Heart left ventricle (tissue), 16 donors: ENCODE results near the gene DPPA4. TPM values are rescaled to one million over a fixed set of nuclear protein-coding genes. Genes with fewer than 3 reads are reported as not detected.

Experiments
- ATAC-seq, 4 donors: fragments of 200-7000 bp; cut with Tn5 transposase; one replicate each; pipeline ENCODE4 v1.9.1; 2020 to 2022; ENCODE audit warnings: moderate library complexity in 4 of 4, mild to moderate bottlenecking in 3 of 4, moderate number of reproducible peaks in 1 of 4
- DNase-seq, 5 donors: peaks; one replicate each; pipeline ENCODE4 v3.0.0-alpha.2; 2020
- H3K27ac ChIP-seq, 12 donors: fragments of 200-600 bp; sonication (generic) in 4 of 12; one replicate each; pipeline versions ENCODE4 v1.5.0 to v1.8.0; 2016 to 2022; ENCODE audit warnings: mild to moderate bottlenecking in 2 of 12
- H3K27me3 ChIP-seq, 9 donors: fragments of 200-600 bp; sonication (generic) in 2 of 9; one replicate each; pipeline versions ENCODE4 v1.5.1 to v1.8.0; 2016 to 2022; ENCODE audit warnings: mild to moderate bottlenecking in 3 of 9
- H3K36me3 ChIP-seq, 9 donors: fragments of 200-600 bp; sonication (generic) in 2 of 9; one replicate each; pipeline versions ENCODE4 v1.5.0 to v1.8.0; 2018 to 2022; ENCODE audit warnings: mild to moderate bottlenecking in 2 of 9
- H3K4me1 ChIP-seq, 12 donors: fragments of 200-600 bp; sonication (generic) in 4 of 12; one replicate each; pipeline versions ENCODE4 v1.5.0 to v1.8.0; 2016 to 2022; ENCODE audit warnings: mild to moderate bottlenecking in 3 of 12
- H3K4me3 ChIP-seq, 12 donors: fragments of 200-600 bp; sonication (generic) in 4 of 12; one replicate each; pipeline versions ENCODE4 v1.5.0 to v1.8.0; 2017 to 2022; ENCODE audit warnings: mild to moderate bottlenecking in 9 of 12, moderate library complexity in 4 of 12
- H3K9me3 ChIP-seq, 12 donors: fragments of 200-600 bp; sonication (generic) in 4 of 12; one replicate each; pipeline versions ENCODE4 v1.5.0 to v1.8.0; 2016 to 2022; ENCODE audit warnings: mild to moderate bottlenecking in 1 of 12
- POLR2A ChIP-seq, 2 donors: fragments of 450-650 bp; IDR thresholded peaks; one replicate each; pipeline ENCODE4 v1.6.1; 2017; ENCODE audit warnings: antibody characterized with exemption in 2 of 2, mild to moderate bottlenecking in 2 of 2, moderate library complexity in 2 of 2
- WGBS, 4 donors: extraction: QIAGEN DNeasy Blood & Tissue Kit in 2 of 4; methylation state at CpG; one replicate each; pipeline versions ENCODE4 v1.1.5 to v1.1.7; 2013 to 2018; 5-methylcytosine and 5-hydroxymethylcytosine counted together
- intact Hi-C, 10 donors: fragments of 100-400 bp; cut with DNase I; formaldehyde crosslinking; loops; one replicate each; pipeline versions ENCODE4 v1.11.1 to v1.14.2; 2022
- long read RNA-seq, 3 donors: library from polyadenylated mRNA; unstranded; transcript quantifications; one replicate each; pipeline ENCODE4 v2.0.0, GENCODE V29; 2020 to 2021
- polyA plus RNA-seq, 2 donors: library from polyadenylated mRNA; stranded (reverse); fragments of 200-250 nt; gene quantifications; one replicate each; pipeline ENCODE4 v1.2.3, GENCODE V29; 2013
- total RNA-seq, 9 donors: library from RNA; depleted of rRNA in 2 of 9; stranded (reverse); fragments of >200 nt in 2 of 9; fragmentation: NEBNext Ultra II Directional in 3 of 9; extraction: Animal tissue kit (Norgen Biotek cat#: 25700) in 3 of 9; gene quantifications; one replicate each; pipeline versions ENCODE4 v1.1.0 to v1.2.4, GENCODE V29; 2016 to 2023
- TF ChIP-seq, protein P1 (sequence below), 12 donors: fragments of 200-600 bp; sonication (generic) in 4 of 12; IDR thresholded peaks; one replicate each; pipeline versions ENCODE4 v1.5.0 to v1.8.0; 2018 to 2022; ENCODE audit warnings: antibody characterized with exemption in 12 of 12, mild to moderate bottlenecking in 5 of 12
- donor health status: ischemic (EF 13 %, LVEDD 7.1; RV severe dilation, severe dysfunction).
- donor health status: healthy with polysubstance abuse.
- donor health status: DM: no; HTN: yes; CAD: no.
- donor health status: DM: no; HTN: no; CAD: no.
- donor health status: ischemic (EF 25% LVEDD 6.9; RV normal size, moderate dysfunction).
- donor health status: ischemic (EF 25% LVEDD 5.7; RV mildly dilated, moderate dysfunction).
- donor health status: healthy.
- donor health status: DM: yes; HTN: yes; CAD: no.
- donor health status: ischemic (EF 35%, LVEDD 5.7; RV mildly dilated, moderate dysfunction).
- donor health status: nonischemic (EF 11% LVEDD 7.7; RV severe dilation, severe dysfunction).
- donor health status: DM: yes; HTN: yes; CAD: no.
- donor health status: PGD.
- donor health status: ischemic (EF 29% LVEDD 5.4; RV normal size, mild dysfunction).
- donor health status: nonischemic (EF 23%, LVEDD 6.1; RV moderate dilation, normal function).

Gene DPPA4, protein sequence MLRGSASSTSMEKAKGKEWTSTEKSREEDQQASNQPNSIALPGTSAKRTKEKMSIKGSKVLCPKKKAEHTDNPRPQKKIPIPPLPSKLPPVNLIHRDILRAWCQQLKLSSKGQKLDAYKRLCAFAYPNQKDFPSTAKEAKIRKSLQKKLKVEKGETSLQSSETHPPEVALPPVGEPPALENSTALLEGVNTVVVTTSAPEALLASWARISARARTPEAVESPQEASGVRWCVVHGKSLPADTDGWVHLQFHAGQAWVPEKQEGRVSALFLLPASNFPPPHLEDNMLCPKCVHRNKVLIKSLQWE
- total RNA-seq = not detected
- polyA plus RNA-seq = not detected
- long read RNA-seq, donor 1 = 0 reads
- long read RNA-seq, donor 2 = 0 reads
- long read RNA-seq, donor 3 = 0 reads

DNA sequence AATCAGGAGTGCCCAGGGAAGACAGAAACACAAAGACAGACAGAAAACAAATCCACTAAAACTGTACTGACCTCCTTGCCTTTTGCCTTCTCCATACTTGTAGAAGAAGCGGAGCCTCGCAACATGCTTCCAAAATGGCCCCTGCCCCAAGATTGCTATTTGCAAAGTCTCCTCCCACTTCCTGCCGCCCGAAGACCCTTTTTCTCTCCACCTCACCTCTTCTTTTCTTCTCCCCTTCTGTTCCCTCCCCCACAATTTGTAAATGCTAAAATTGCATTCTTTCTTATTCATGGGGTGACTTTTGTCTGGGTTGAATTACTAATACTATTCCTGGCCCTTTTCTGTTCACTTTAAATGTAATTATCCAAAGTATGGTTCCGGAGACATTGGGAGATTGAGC is at the start of gene DPPA4:
Gene DPPA4 (minus strand): TSS at position 154 of the 400 bp plus-strand sequence. CDS start 29 bp downstream, at position 125.
- WGBS, 4 donors = 47 to 53% (median 49%) methylated on average over 5 of the region's 5 CpGs
- TF ChIP-seq, protein P1, sequence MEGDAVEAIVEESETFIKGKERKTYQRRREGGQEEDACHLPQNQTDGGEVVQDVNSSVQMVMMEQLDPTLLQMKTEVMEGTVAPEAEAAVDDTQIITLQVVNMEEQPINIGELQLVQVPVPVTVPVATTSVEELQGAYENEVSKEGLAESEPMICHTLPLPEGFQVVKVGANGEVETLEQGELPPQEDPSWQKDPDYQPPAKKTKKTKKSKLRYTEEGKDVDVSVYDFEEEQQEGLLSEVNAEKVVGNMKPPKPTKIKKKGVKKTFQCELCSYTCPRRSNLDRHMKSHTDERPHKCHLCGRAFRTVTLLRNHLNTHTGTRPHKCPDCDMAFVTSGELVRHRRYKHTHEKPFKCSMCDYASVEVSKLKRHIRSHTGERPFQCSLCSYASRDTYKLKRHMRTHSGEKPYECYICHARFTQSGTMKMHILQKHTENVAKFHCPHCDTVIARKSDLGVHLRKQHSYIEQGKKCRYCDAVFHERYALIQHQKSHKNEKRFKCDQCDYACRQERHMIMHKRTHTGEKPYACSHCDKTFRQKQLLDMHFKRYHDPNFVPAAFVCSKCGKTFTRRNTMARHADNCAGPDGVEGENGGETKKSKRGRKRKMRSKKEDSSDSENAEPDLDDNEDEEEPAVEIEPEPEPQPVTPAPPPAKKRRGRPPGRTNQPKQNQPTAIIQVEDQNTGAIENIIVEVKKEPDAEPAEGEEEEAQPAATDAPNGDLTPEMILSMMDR (IDR thresholded peaks at IDR 0.05) = no peak
- TF ChIP-seq POLR2A (IDR thresholded peaks at IDR 0.05) = no peak
- H3K36me3 ChIP-seq = no peaks in the 10 kb centered on the region
- H3K9me3 ChIP-seq = no peaks in the 10 kb centered on the region
- ATAC-seq (no peak), DNase-seq (no peak)
- peaks cover 0 to 6% (median 0%) of the 10 kb centered on the region in 12 donors for H3K4me1 ChIP-seq
- H3K4me3 ChIP-seq = peak within 1 kb of the TSS in 10 of 12 donors; percentile 10 to 56 (median 36)
- intact Hi-C loops = no loop called here
- peaks cover 0 to 29% (median 8%) of the 10 kb centered on the region in 9 donors for H3K27me3 ChIP-seq
- no peak within 1 kb of the TSS for H3K27ac ChIP-seq

DNA sequence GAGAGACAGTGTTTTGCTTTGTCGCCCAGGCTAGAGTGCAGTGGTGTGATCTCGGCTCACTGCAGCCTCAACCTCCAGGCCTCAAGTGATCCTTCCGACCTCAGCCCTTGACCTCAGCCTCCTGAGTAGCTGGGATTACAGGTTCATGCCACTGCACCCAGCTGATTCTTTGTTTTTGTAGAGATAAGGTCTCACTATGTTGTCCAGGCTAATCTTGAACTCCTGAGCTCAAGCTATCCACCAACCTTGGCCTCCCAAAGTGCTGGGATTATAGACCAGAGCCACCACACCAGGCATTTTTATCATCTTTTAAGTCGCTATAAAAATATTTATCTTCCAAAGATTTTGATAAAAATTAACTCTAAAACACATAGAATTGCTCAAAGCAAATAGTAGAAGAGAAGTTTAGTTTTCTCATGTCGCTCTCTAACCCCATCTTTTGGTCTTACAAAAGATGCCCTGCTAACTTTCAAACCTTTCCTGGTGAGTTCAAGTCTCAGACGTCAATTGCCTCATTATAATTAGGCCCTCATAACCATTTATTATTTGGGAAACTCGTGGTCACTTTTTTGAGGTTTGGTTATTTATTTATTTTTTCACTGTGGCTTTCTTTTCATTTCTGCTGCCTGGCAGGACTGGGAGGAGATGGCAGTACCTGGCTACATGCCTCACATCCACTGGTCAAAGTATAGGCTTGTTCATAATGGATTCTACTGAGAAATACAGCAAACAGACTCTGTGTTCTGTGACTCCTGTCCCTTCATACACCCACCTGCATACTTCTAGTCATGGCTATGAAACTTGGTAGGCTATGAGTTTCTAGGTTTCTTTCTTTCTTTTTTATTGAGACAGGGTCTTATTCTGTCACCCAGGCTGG is 48.3 kb upstream of the DPPA4 start:
- 57 to 65% (median 61%) methylated on average over 5 to 7 of the region's 7 CpGs for WGBS, 4 donors
- TF ChIP-seq, protein P1 (IDR thresholded peaks at IDR 0.05) = no peak
- no peak for TF ChIP-seq POLR2A (IDR thresholded peaks at IDR 0.05)
- Histone ChIP-seq H3K27me3 (no peaks in the 10 kb centered on the region), H3K36me3 (no peaks in the 10 kb centered on the region), H3K4me3 (no peak overlapping the region), H3K27ac (no peak overlapping the region), H3K9me3 (no peaks in the 10 kb centered on the region), H3K4me1 (no peaks in the 10 kb centered on the region)
- intact Hi-C loops = no loop called here
- no peak for ATAC-seq
- DNase-seq = no peak

DNA sequence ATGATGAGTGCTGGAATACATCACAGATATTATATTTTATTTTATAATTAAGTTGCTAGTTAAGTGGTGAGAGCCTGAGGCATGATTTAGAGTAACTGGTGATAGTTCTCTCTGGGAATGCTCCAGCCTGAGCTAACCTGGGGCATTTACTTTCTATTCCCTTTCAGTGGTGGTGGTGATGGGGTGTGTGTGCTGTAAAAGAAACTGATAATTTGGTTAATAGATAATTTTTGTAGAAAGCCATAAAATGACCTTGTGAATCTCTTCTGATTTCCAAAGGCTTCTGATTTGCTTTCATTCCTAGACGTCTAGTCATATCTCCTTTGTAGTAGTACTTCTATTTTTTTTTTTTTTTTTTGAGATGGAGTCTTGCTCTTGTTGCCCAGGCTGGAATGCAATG is 46.8 kb upstream of the DPPA4 start:
- Histone ChIP-seq H3K36me3 (no peaks in the 10 kb centered on the region), H3K27me3 (no peaks in the 10 kb centered on the region), H3K27ac (no peak overlapping the region), H3K4me1 (no peaks in the 10 kb centered on the region), H3K9me3 (no peaks in the 10 kb centered on the region), H3K4me3 (no peak overlapping the region)
- intact Hi-C loops = no loop called here
- ATAC-seq (no peak), DNase-seq (no peak)
- TF ChIP-seq, protein P1 (IDR thresholded peaks at IDR 0.05) = no peak
- TF ChIP-seq POLR2A (IDR thresholded peaks at IDR 0.05) = no peak
- WGBS, 4 donors = 50 to 67% (median 59%) methylated on average over 1 of the region's 1 CpG

DNA sequence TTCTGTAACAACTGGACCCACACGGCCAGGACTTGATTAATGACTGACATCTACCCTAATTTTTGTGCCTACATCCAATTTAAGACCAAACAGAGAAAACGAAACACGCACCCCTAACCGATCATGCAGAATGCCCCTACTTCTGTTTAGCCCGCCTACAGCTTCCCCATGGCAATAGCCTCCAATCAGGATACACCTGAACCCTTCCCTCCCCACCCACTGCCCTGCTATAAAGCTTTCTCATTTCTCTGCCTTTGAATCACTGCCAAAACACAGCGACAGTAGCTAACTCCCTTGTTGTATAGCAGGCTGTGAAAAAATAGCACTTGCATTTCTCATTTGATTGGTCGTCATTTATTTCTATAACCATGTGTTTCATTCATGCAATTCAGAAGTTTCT is 45.2 kb upstream of the DPPA4 start:
- H3K27me3 ChIP-seq = no peaks in the 10 kb centered on the region
- no peak for TF ChIP-seq POLR2A (IDR thresholded peaks at IDR 0.05)
- TF ChIP-seq, protein P1 (IDR thresholded peaks at IDR 0.05) = no peak
- intact Hi-C loops = no loop called here
- no peaks in the 10 kb centered on the region for H3K36me3 ChIP-seq
- no peaks in the 10 kb centered on the region for H3K4me1 ChIP-seq
- ATAC-seq = no peak
- 51 to 62% (median 55%) methylated on average over 7 of the region's 7 CpGs for WGBS, 4 donors
- H3K9me3 ChIP-seq = no peaks in the 10 kb centered on the region
- no peak overlapping the region for H3K4me3 ChIP-seq
- DNase-seq = no peak
- no peak overlapping the region for H3K27ac ChIP-seq
